ENCODE results near the gene ST3GAL2. TPM values are rescaled to one million over a fixed set of nuclear protein-coding genes. Genes with fewer than 3 reads are reported as not detected.

The ST3GAL2 gene, protein sequence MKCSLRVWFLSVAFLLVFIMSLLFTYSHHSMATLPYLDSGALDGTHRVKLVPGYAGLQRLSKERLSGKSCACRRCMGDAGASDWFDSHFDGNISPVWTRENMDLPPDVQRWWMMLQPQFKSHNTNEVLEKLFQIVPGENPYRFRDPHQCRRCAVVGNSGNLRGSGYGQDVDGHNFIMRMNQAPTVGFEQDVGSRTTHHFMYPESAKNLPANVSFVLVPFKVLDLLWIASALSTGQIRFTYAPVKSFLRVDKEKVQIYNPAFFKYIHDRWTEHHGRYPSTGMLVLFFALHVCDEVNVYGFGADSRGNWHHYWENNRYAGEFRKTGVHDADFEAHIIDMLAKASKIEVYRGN
- total RNA-seq = 10 to 100 TPM; 14.0 to 30.8 (median 27.4) TPM
- 10 to 100 TPM in 1 of 3 donors, 1 to 10 TPM in 2; 5.3 to 12.3 (median 8.0) TPM for polyA plus RNA-seq
- long read RNA-seq, donor 1, full-length matches to known transcripts = 6 of 6 reads
- long read RNA-seq, donor 1, partial matches to known transcripts = 0 of 6 reads
- long read RNA-seq, donor 1, other reads (novel, unspliced or antisense) = 0 of 6 reads
- long read RNA-seq, donor 2, full-length matches to known transcripts = 2 of 2 reads
- long read RNA-seq, donor 2, partial matches to known transcripts = 0 of 2 reads
- long read RNA-seq, donor 2, other reads (novel, unspliced or antisense) = 0 of 2 reads
- long read RNA-seq, donor 3, full-length matches to known transcripts = 4 of 4 reads
- long read RNA-seq, donor 3, partial matches to known transcripts = 0 of 4 reads
- long read RNA-seq, donor 3, other reads (novel, unspliced or antisense) = 0 of 4 reads
- long read RNA-seq, donor 4, partial matches to known transcripts = 0 of 4 reads
- long read RNA-seq, donor 4, other reads (novel, unspliced or antisense) = 4 of 4 reads
- long read RNA-seq, donor 5, full-length matches to known transcripts = 71 of 86 reads
- long read RNA-seq, donor 5, partial matches to known transcripts = 4 of 86 reads
- long read RNA-seq, donor 5, other reads (novel, unspliced or antisense) = 11 of 86 reads
- long read RNA-seq, donor 6, partial matches to known transcripts = 0 of 4 reads
- long read RNA-seq, donor 6, other reads (novel, unspliced or antisense) = 4 of 4 reads
- long read RNA-seq, donor 7 = 0 reads
- long read RNA-seq, donor 8, full-length matches to known transcripts = 5 of 5 reads
- long read RNA-seq, donor 8, partial matches to known transcripts = 0 of 5 reads
- long read RNA-seq, donor 8, other reads (novel, unspliced or antisense) = 0 of 5 reads
- long read RNA-seq, donor 9, full-length matches to known transcripts = 3 of 3 reads
- long read RNA-seq, donor 9, partial matches to known transcripts = 0 of 3 reads
- long read RNA-seq, donor 9, other reads (novel, unspliced or antisense) = 0 of 3 reads
- long read RNA-seq, donor 10, full-length matches to known transcripts = 5 of 93 reads
- long read RNA-seq, donor 10, partial matches to known transcripts = 88 of 93 reads
- long read RNA-seq, donor 10, other reads (novel, unspliced or antisense) = 0 of 93 reads

GRCh38 chr16:70438969-70439862 is at the start of gene ST3GAL2:
Gene ST3GAL2 (minus strand): TSS chr16:70439100. CDS start chr16:70398530, 40,570 bp downstream.
- Histone ChIP-seq H3K27ac (peak within 1 kb of the TSS in 3 of 5 donors; percentile 32 to 88 (median 71)), H3K9me3 (replicated peaks in 1 of 3) (no peaks in the 10 kb centered on the region), H3K36me3 (replicated peaks in 1 of 2) (no peaks in the 10 kb centered on the region), H3K4me3 (peak within 1 kb of the TSS; percentile 11 to 84 (median 55)), H3K27me3 (no peaks in the 10 kb centered on the region), H3K4me1 (replicated peaks in 1 of 2) (peaks cover 0 to 23% of the 10 kb centered on the region in 2 donors)
- intact Hi-C loops (cut with DNase I) = loop anchor here in 1 of 2 donors (5.0 kb wide), 1 partner anchor 57 kb away; no protein-coding TSS in a partner anchor
- no peak for TF ChIP-seq POLR2A (IDR thresholded peaks at IDR 0.05)
- TF ChIP-seq, protein P1, sequence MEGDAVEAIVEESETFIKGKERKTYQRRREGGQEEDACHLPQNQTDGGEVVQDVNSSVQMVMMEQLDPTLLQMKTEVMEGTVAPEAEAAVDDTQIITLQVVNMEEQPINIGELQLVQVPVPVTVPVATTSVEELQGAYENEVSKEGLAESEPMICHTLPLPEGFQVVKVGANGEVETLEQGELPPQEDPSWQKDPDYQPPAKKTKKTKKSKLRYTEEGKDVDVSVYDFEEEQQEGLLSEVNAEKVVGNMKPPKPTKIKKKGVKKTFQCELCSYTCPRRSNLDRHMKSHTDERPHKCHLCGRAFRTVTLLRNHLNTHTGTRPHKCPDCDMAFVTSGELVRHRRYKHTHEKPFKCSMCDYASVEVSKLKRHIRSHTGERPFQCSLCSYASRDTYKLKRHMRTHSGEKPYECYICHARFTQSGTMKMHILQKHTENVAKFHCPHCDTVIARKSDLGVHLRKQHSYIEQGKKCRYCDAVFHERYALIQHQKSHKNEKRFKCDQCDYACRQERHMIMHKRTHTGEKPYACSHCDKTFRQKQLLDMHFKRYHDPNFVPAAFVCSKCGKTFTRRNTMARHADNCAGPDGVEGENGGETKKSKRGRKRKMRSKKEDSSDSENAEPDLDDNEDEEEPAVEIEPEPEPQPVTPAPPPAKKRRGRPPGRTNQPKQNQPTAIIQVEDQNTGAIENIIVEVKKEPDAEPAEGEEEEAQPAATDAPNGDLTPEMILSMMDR (IDR thresholded peaks at IDR 0.05) = peak in 3 of 6 experiments; percentile 12 to 17 (median 15)
- WGBS, 4 donors = 0 to 18% (median 3%) methylated on average over 3 to 86 of the region's 86 CpGs
- DNase-seq = peak; percentile 86 to 96 (median 94)

DNA sequence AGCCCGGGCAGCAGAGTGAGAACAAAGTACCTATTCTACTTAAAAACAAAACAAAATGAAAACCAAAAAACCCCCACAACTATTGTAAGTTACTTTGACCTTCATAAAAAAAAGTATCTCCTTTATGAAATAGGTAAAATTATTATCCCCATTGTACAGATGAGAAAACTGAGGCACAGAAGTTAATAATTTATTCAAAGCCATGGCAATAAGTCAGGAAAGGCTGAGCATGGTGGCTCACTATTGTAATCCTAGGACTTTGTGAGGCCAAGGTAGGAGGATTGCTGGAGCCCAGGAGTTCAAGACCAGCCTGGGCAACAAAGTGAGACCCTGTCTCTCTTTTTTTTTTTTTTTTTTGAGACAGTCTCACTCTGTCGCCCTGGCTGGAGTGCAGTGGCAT is 46.0 kb upstream of the ST3GAL2 start:
- intact Hi-C loops (cut with DNase I) = no loop called here
- WGBS, 4 donors = 84 to 95% (median 92%) methylated on average over 2 of the region's 2 CpGs
- no peak overlapping the region for H3K4me3 ChIP-seq
- H3K9me3 ChIP-seq (replicated peaks in 1 of 3) = no peaks in the 10 kb centered on the region
- no peak for DNase-seq
- no peaks in the 10 kb centered on the region for H3K27me3 ChIP-seq
- no peak overlapping the region for H3K27ac ChIP-seq
- no peaks in the 10 kb centered on the region for H3K4me1 ChIP-seq (replicated peaks in 1 of 2)
- H3K36me3 ChIP-seq (replicated peaks in 1 of 2) = peaks cover 0 to 50% of the 10 kb centered on the region in 2 donors
- TF ChIP-seq POLR2A (IDR thresholded peaks at IDR 0.05) = no peak
- TF ChIP-seq, protein P1 (IDR thresholded peaks at IDR 0.05) = no peak

GRCh38 chr16:70483426-70483825 is 44.5 kb upstream of the ST3GAL2 start:
- TF ChIP-seq POLR2A (IDR thresholded peaks at IDR 0.05) = no peak
- Histone ChIP-seq H3K4me3 (no peak overlapping the region), H3K36me3 (replicated peaks in 1 of 2) (peaks cover 0 to 52% of the 10 kb centered on the region in 2 donors), H3K4me1 (replicated peaks in 1 of 2) (no peaks in the 10 kb centered on the region), H3K9me3 (replicated peaks in 1 of 3) (no peaks in the 10 kb centered on the region), H3K27me3 (no peaks in the 10 kb centered on the region), H3K27ac (no peak overlapping the region)
- intact Hi-C loops (cut with DNase I) = no loop called here
- no peak for DNase-seq
- 59 to 89% (median 75%) methylated on average over 2 to 5 of the region's 5 CpGs for WGBS, 4 donors
